KBM-7 (cell line): ENCODE results near the gene CHFR.
"Not testable (repeated sequence)": the region's sequence is repeated elsewhere in the genome, so short reads cannot be mapped to it uniquely, and the experiment has no call there.

Experiments
- DNase-seq: peaks from one replicate; pipeline ENCODE4 v3.0.0-alpha.2; 2015
- in situ Hi-C: fragments of 300-500 bp; cut with MboI; formaldehyde crosslinking; loops from 2 replicates; pipeline ENCODE4 v1.14.3; 2020; ENCODE audit warnings: low sequenced_read_pairs, low pct_unique_long_range_greater_than_20kb, mixed read lengths

The CHFR gene

GRCh38 chr12:132886529-132887477 is 602 bp downstream of the CHFR start:
- DNase-seq: no peak
- in situ Hi-C loops: no loop called here

GRCh38 chr12:132881818-132882217 is 5.6 kb downstream of the CHFR start:
- no peak for DNase-seq
- in situ Hi-C loops: no loop called here

GRCh38 chr12:132874620-132875019 is 12.8 kb downstream of the CHFR start:
- in situ Hi-C loops, DNase-seq: not testable (repeated sequence)

- in situ Hi-C loops: no loop called here
- DNase-seq: no peak
Observed at GRCh38 chr12:132874175-132874574, 13.2 kb downstream of the CHFR start.

- in situ Hi-C loops: no loop called here
- DNase-seq: no peak
Observed at GRCh38 chr12:132873724-132874123, 13.7 kb downstream of the CHFR start.

GRCh38 chr12:132872975-132873421 is 14.4 kb downstream of the CHFR start:
- in situ Hi-C loops: no loop called here
- DNase-seq: no peak

GRCh38 chr12:132872073-132872855 is 15.1 kb downstream of the CHFR start:
- in situ Hi-C loops: no loop called here

GRCh38 chr12:132869551-132869950 is 17.9 kb downstream of the CHFR start:
- in situ Hi-C loops: no loop called here
- no peak for DNase-seq

More at GRCh38 chr12:132872073-132872855, 15.1 kb downstream of the CHFR start:
- DNase-seq: no peak

- DNase-seq: no peak
- in situ Hi-C loops: no loop called here
Observed at GRCh38 chr12:132866251-132866828, 21.1 kb downstream of the CHFR start.

GRCh38 chr12:132861558-132861957 is 25.8 kb downstream of the CHFR start:
- in situ Hi-C loops: no loop called here
- DNase-seq: no peak

GRCh38 chr12:132858718-132859266 is 28.6 kb downstream of the CHFR start:
- no peak for DNase-seq
- in situ Hi-C loops: no loop called here

GRCh38 chr12:132857019-132857418 is 30.4 kb downstream of the CHFR start:
- in situ Hi-C loops, DNase-seq: not testable (repeated sequence)

- no peak for DNase-seq
- in situ Hi-C loops: no loop called here
Observed at GRCh38 chr12:132856581-132856980, 30.8 kb downstream of the CHFR start.

- in situ Hi-C loops, DNase-seq: not testable (repeated sequence)
Observed at GRCh38 chr12:132855211-132855610, 32.2 kb downstream of the CHFR start.

- in situ Hi-C loops: no loop called here
Observed at GRCh38 chr12:132853285-132854092, 33.9 kb downstream of the CHFR start.

GRCh38 chr12:132852496-132852895 is 34.9 kb downstream of the CHFR start:
- no peak for DNase-seq
- in situ Hi-C loops: no loop called here

More at GRCh38 chr12:132853285-132854092, 33.9 kb downstream of the CHFR start:
- no peak for DNase-seq

- in situ Hi-C loops: no loop called here
- no peak for DNase-seq
Observed at GRCh38 chr12:132851465-132851864, 35.9 kb downstream of the CHFR start.

GRCh38 chr12:132850291-132850690 is 37.1 kb downstream of the CHFR start:
- no peak for DNase-seq
- in situ Hi-C loops: no loop called here
